GM12891 (cell line): ENCODE measurements around the gene WNT3.
"Not testable (repeated sequence)": the region's sequence is repeated elsewhere in the genome, so short reads cannot be mapped to it uniquely, and the experiment has no call there.

Experiments
- DNase-seq: peaks from one replicate; pipeline ENCODE4 v3.0.0; 2011; ENCODE audit warnings: low spot score; ENCODE audit not compliant: insufficient read length
- FAIRE-seq: peaks from 2 replicates; lab custom pipeline; 2011; peaks lifted over from hg19 to GRCh38; lab: Jason Lieb, UNC
- PAX5 ChIP-seq: IDR thresholded peaks from 2 replicates; pipeline ENCODE4 v1.6.1; 2011; ENCODE audit warnings: low read length, moderate library complexity, mild to moderate bottlenecking; ENCODE audit not compliant: insufficient read depth, severe bottlenecking
- POLR2A ChIP-seq: IDR thresholded peaks from 2 replicates; pipeline ENCODE4 v1.6.1; 2011; ENCODE audit warnings: low read depth, low read length, control low read depth
- POLR2AphosphoS5 ChIP-seq: IDR thresholded peaks from 2 replicates; pipeline ENCODE4 v1.6.1; 2011; ENCODE audit warnings: low read depth, low read length, control low read depth
- POU2F2 ChIP-seq: IDR thresholded peaks from 2 replicates; pipeline ENCODE4 v1.6.1; 2011; ENCODE audit warnings: low read depth, mild to moderate bottlenecking, control low read depth, low read length, moderate library complexity
- SPI1 ChIP-seq: IDR thresholded peaks from 2 replicates; pipeline ENCODE4 v1.6.1; 2011; ENCODE audit warnings: low read depth, low read length, control low read depth
- TAF1 ChIP-seq: IDR thresholded peaks from 2 replicates; pipeline ENCODE4 v1.6.1; 2011; ENCODE audit warnings: low read depth, low read length, control low read depth

WNT3 gene

DNA sequence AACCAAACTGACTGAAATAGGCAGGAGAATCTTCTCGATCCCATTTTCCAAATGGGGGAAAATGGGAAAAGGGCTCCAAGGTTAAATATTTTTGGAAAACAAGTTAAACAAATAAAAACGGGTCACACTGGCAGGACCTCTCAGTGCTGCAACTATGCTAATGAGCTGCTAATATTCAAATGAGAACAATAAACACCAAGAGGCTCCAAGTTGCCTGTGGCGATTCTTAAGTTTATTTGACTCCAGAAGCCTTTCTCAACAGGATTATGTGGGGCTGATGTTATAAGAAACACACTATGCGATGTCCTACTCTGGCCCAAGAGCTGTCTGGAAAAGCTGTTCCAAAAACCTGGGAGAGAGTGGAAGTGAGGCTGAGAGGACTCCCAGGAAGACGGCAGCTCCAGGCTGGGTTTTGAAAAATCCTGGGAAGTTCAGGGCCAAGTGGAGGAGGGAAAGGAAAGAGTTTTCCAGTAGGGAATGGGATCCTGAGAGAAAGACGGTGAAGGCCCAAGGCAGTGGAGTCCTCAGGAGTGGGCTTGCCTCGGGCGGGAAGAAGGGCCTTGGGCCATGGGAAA lies 21.4 kb downstream of the WNT3 start:
- DNase-seq (no peak), FAIRE-seq (no peak)
- TF ChIP-seq PAX5 (no peak), POLR2AphosphoS5 (no peak), TAF1 (no peak), SPI1 (no peak)

DNA sequence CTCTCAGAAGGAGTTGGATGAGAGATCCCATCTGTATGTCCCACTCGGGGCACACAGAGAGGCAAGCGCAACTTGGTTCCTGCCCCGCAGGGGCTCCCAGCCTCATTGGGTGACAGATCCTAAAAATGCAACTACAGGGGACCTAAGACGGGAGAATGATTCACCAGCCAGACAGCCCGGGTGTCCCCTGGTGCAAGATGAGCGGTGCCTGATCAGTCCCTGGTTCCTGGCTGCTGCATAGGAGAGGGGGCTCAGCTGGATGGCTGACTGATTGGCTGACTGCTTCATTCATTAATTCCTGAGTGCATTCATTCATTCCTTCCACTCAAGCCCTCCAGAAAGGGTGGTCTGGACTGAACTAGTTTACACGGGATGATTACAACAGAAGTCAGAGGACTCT lies 22.0 kb downstream of the WNT3 start:
- no peak for TF ChIP-seq SPI1
- no peak for TF ChIP-seq POLR2A
- no peak for TF ChIP-seq PAX5
- TF ChIP-seq POLR2AphosphoS5, result no peak
- no peak for TF ChIP-seq POU2F2
- no peak for TF ChIP-seq TAF1
- no peak for DNase-seq
- FAIRE-seq, result no peak

DNA sequence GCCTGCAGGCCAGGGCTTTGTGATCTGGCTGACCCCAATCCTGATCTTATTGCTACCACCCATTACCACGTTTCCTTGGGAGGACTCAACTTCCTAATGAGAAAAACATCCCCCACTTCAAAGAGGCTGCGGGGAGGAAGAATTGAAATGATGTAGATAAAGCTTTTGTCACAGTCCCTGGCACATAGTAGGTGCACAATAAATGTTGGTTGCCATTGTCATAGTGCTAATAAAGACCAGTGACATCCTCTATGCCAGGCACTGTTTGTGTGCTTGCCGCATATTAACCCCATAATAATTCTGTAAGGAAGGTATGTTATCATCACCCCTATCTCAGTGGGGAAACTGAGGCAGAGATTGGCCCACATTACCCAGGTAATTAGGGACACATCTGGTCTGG lies 22.4 kb downstream of the WNT3 start:
- no peak for FAIRE-seq
- no peak for TF ChIP-seq PAX5
- TF ChIP-seq POLR2A, result no peak
- no peak for DNase-seq

DNA sequence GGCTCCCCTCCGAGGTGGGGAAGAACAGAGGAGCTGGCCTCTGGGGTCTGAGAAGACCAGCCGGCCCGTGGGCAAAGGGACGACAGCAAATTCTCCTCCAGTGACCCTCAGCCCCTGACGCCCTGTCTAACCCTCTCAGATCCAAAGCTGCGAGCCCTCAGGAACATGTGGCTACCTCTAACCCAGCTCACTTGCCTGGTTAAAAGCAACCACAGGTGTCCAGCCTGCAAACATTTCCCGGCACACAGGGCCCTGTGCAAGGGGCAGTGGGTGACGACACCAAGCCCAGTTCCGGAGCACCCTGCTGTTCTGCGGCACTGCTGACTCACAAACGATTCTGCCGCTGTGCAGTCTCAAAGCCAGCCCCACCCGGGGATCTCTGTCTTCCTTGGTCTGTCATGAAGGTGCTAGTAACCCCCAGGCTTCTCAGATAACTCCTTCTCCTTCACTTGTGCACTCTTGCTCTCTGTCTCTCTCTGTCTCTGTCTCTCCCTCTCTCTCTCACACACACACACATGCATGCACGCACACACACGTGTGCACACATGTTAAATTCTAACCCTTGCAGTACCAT lies 23.0 kb downstream of the WNT3 start:
- FAIRE-seq, result no peak
- no peak for TF ChIP-seq PAX5
- TF ChIP-seq TAF1, result no peak
- TF ChIP-seq SPI1, result no peak
- no peak for TF ChIP-seq POU2F2
- no peak for TF ChIP-seq POLR2A
- TF ChIP-seq POLR2AphosphoS5, result no peak
- DNase-seq, result no peak

DNA sequence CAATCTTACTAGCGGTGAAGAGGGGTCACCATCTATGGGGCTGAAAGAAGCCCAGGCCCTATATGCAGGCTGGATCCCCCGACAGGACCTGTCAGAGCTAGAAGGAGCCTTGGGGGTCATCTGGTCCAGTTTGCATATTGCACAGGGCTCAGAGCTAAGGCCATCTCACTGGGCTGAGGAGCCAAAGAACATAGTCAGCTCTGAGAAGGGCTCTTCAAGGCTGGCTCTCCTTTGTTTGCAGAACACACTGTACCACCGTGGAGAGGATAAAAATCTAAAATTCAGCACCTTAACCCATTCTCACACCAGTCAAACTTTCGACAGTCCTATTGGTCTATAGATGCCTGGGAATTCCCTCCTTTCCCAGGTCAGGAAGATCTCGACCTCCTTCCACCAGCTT lies 24.2 kb downstream of the WNT3 start:
- DNase-seq (no peak), FAIRE-seq (no peak)
- TF ChIP-seq SPI1 (no peak), PAX5 (no peak), TAF1 (no peak), POLR2A (no peak), POLR2AphosphoS5 (no peak), POU2F2 (no peak)

DNA sequence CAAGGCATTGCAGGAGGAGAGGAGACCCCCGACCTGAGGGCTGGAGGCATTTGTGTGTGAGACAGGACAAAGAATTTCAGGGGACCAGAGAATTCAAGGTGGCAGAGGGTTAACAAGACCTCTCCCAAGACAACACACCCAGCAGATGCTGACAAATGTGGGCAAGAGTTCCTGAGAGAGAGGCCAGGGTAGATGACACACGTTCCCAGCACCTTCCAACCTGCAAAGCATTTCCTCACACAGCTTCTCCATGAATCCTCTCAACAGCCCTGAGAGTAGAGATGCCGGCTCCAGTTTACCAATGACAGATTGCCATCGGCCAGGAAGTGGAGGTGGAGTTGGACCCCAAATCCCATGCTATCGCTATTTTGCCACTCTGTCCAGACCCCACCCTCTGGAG lies 25.0 kb downstream of the WNT3 start:
- FAIRE-seq, result no peak
- TF ChIP-seq TAF1 (no peak), PAX5 (no peak), SPI1 (no peak), POU2F2 (no peak), POLR2A (no peak), POLR2AphosphoS5 (no peak)
- no peak for DNase-seq

DNA sequence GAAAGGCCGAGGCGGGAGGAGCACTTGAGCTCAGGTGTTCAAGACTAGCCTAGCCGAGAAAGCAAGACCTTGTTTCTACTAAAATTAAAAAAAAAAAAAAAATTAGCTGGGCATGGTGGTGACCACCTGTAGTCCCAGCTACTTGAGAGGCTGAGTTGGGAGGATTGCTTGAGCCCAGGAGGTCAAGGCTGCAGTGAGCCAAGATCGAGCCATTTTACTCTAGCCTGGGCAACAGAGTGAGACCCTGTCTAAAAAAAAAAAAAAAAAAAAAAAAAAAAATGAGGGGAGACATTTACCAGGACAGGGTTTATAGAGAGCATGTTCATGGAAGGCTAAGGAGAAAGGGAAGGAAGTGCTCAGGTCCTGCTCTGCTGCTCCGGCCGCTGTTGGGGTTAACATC lies 25.5 kb downstream of the WNT3 start:
- not testable (repeated sequence) for FAIRE-seq, DNase-seq

DNA sequence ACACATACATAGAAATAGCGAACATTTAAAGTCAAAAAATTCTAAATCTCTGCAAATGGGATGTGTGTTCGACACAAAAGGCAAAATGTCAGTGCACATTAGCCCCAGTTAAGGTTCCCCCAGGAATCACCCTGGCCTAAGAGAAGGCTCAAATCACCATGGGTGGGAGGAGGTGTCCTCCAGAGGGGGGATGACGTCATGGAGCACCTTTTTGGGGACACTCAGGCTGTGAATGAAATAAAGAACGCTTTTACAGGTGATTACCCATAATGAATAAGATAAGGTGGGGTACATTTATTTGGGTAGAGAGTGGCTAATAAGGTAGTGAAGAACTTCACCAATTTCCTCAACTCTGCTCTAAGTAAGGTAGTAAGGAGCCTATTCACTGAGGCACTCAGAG lies 26.4 kb downstream of the WNT3 start:
- no peak for TF ChIP-seq SPI1
- TF ChIP-seq POU2F2, result no peak
- TF ChIP-seq POLR2AphosphoS5, result no peak
- no peak for FAIRE-seq
- no peak for DNase-seq

DNA sequence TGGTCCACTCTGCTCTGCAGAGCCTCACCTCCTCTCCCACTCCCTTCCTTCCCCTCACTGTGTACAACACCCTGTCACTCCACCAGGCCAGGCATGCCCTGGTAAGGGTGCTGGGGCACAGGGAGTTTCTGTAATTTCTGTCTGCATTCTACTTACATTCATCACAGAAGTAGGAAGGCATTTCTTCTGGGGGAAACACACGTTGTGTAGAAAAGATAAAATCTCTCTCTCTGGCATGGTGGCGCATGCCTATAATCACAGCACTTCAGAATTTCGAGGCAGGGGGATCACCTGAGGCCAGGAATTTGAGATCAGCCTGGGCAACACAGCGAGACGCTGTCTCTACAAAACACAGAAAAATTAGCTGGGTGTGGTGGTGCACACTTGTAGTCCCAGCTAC lies 27.0 kb downstream of the WNT3 start:
- DNase-seq (no peak), FAIRE-seq (no peak)

DNA sequence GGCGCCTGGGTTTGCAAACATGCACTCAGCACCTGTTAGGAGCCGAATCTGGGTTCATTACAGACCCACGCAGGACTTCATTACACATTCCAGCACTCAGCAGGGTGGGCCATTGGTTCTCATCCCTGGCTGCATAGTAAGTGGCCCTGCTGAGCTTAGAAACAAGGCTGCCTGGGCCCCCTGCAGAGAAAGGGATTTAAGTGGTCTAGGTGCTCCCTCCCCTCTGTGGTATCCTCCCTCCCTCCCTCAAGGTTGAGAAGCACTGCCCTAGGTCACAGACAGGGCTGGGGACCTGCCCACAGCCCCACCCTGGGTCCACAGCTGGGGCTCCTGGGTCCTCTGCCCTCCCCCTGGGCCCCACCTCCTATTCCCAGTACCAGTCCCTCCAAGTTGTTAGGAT lies 28.3 kb downstream of the WNT3 start:
- FAIRE-seq (no peak), DNase-seq (no peak)
- TF ChIP-seq TAF1 (no peak), PAX5 (no peak), POLR2AphosphoS5 (no peak), SPI1 (no peak), POLR2A (no peak), POU2F2 (no peak)

More for the DNA sequence above, 27.0 kb downstream of the WNT3 start:
- TF ChIP-seq TAF1 (no peak), PAX5 (no peak), POLR2A (no peak), POLR2AphosphoS5 (no peak), POU2F2 (no peak), SPI1 (no peak)

DNA sequence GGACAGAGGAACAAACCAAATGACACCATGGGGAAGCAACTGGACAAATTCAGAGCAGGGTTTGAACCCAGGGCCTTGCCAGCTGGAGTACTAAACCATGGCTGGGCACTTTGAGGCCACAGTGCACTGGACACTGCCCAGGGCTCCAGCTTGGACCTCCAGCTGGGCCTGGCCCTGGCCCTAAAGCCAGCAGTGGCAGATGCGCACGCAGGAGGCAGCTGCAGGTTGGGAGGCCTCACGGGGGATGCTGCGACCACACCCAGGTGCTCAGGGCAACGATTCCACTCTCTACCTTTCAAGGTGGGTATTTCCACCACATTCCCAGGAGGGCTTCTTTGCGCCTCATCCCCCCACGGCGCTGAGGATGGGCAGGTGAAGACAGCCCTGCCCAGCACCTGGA lies 28.9 kb downstream of the WNT3 start:
- TF ChIP-seq PAX5 (no peak), SPI1 (no peak), POU2F2 (no peak), TAF1 (no peak), POLR2A (no peak), POLR2AphosphoS5 (no peak)
- no peak for FAIRE-seq
- DNase-seq, result no peak
